Measurements from ENCODE around the gene MIGA2.
"Not testable (repeated sequence)": the region's sequence is repeated elsewhere in the genome, so short reads cannot be mapped to it uniquely, and the experiment has no call there.

The MIGA2 gene

GRCh38 chr9:129103595-129103965 is 67.2 kb downstream of the MIGA2 start:
- H3K4me3 Mint-ChIP-seq, result no peak overlapping the region
- no peaks in the 10 kb centered on the region for H3K4me1 Mint-ChIP-seq (ENCODE audit: low read depth)
- no peak overlapping the region for H3K27ac Mint-ChIP-seq
- no peaks in the 10 kb centered on the region for H3K9me3 Mint-ChIP-seq
- H3K36me3 Mint-ChIP-seq (ENCODE audit: low read depth), result no peaks in the 10 kb centered on the region
- no peaks in the 10 kb centered on the region for H3K27me3 Mint-ChIP-seq
- no peak for DNase-seq

GRCh38 chr9:129104051-129104450 is 67.6 kb downstream of the MIGA2 start:
- Mint-ChIP-seq H3K9me3 (no peaks in the 10 kb centered on the region), H3K27me3 (no peaks in the 10 kb centered on the region), H3K36me3 (ENCODE audit: low read depth) (no peaks in the 10 kb centered on the region), H3K4me3 (no peak overlapping the region), H3K4me1 (ENCODE audit: low read depth) (peaks cover 2% of the 10 kb centered on the region), H3K27ac (no peak overlapping the region)
- no peak for DNase-seq

GRCh38 chr9:129105857-129106694 is 69.7 kb downstream of the MIGA2 start:
- no peak for DNase-seq
- Mint-ChIP-seq H3K4me3 (no peak overlapping the region), H3K27me3 (no peaks in the 10 kb centered on the region), H3K4me1 (ENCODE audit: low read depth) (peaks cover 12% of the 10 kb centered on the region), H3K36me3 (ENCODE audit: low read depth) (peaks cover 3% of the 10 kb centered on the region), H3K27ac (no peak overlapping the region), H3K9me3 (no peaks in the 10 kb centered on the region)

- Mint-ChIP-seq H3K4me3 (no peak overlapping the region), H3K27ac (no peak overlapping the region), H3K27me3 (no peaks in the 10 kb centered on the region)
Observed at GRCh38 chr9:129107651-129108050, 71.2 kb downstream of the MIGA2 start.

GRCh38 chr9:129108083-129108804 is 71.8 kb downstream of the MIGA2 start:
- no peaks in the 10 kb centered on the region for H3K27me3 Mint-ChIP-seq
- peaks cover 24% of the 10 kb centered on the region for H3K4me1 Mint-ChIP-seq (ENCODE audit: low read depth)
- no peaks in the 10 kb centered on the region for H3K9me3 Mint-ChIP-seq
- H3K4me3 Mint-ChIP-seq, result no peak overlapping the region
- no peak overlapping the region for H3K27ac Mint-ChIP-seq
- peaks cover 13% of the 10 kb centered on the region for H3K36me3 Mint-ChIP-seq (ENCODE audit: low read depth)
- no peak for DNase-seq

More at GRCh38 chr9:129107651-129108050, 71.2 kb downstream of the MIGA2 start:
- no peak for DNase-seq
- H3K36me3 Mint-ChIP-seq (ENCODE audit: low read depth), result peaks cover 13% of the 10 kb centered on the region
- no peaks in the 10 kb centered on the region for H3K9me3 Mint-ChIP-seq
- H3K4me1 Mint-ChIP-seq (ENCODE audit: low read depth), result peaks cover 21% of the 10 kb centered on the region

- no peak for DNase-seq
- Mint-ChIP-seq H3K36me3 (ENCODE audit: low read depth) (peaks cover 15% of the 10 kb centered on the region), H3K9me3 (no peaks in the 10 kb centered on the region), H3K4me3 (peak overlapping the region; percentile 97), H3K4me1 (ENCODE audit: low read depth) (peaks cover 30% of the 10 kb centered on the region), H3K27ac (no peak overlapping the region), H3K27me3 (no peaks in the 10 kb centered on the region)
Observed at GRCh38 chr9:129108805-129109536, 72.5 kb downstream of the MIGA2 start.

GRCh38 chr9:129109537-129109903 is 73.1 kb downstream of the MIGA2 start:
- no peak overlapping the region for H3K27ac Mint-ChIP-seq
- no peak for DNase-seq
- no peaks in the 10 kb centered on the region for H3K27me3 Mint-ChIP-seq
- no peaks in the 10 kb centered on the region for H3K9me3 Mint-ChIP-seq
- H3K4me3 Mint-ChIP-seq, result peak overlapping the region; percentile 97
- H3K4me1 Mint-ChIP-seq (ENCODE audit: low read depth), result peaks cover 33% of the 10 kb centered on the region
- peaks cover 15% of the 10 kb centered on the region for H3K36me3 Mint-ChIP-seq (ENCODE audit: low read depth)

GRCh38 chr9:129109952-129110739 is 73.7 kb downstream of the MIGA2 start:
- H3K36me3 Mint-ChIP-seq (ENCODE audit: low read depth), result peaks cover 15% of the 10 kb centered on the region
- peak overlapping the region; percentile 97 for H3K4me3 Mint-ChIP-seq
- H3K27ac Mint-ChIP-seq, result no peak overlapping the region
- H3K9me3 Mint-ChIP-seq, result no peaks in the 10 kb centered on the region
- no peaks in the 10 kb centered on the region for H3K27me3 Mint-ChIP-seq
- peaks cover 39% of the 10 kb centered on the region for H3K4me1 Mint-ChIP-seq (ENCODE audit: low read depth)
- no peak for DNase-seq

GRCh38 chr9:129110740-129111527 is 74.5 kb downstream of the MIGA2 start, which contains the start of the genes CRAT and PTPA:
Gene CRAT (minus strand): TSS chr9:129110793. CDS start chr9:129110509, 284 bp downstream.
Gene PTPA (plus strand): TSS chr9:129111415. CDS start chr9:129111601, 186 bp downstream.
- DNase-seq, result peak; percentile 97
- peaks cover 15% of the 10 kb centered on the region for H3K36me3 Mint-ChIP-seq (ENCODE audit: low read depth)
- H3K4me3 Mint-ChIP-seq, result peak within 1 kb of the TSS; percentile 97
- H3K27ac Mint-ChIP-seq, result peak within 1 kb of the TSS; percentile 98
- H3K9me3 Mint-ChIP-seq, result no peaks in the 10 kb centered on the region
- H3K4me1 Mint-ChIP-seq (ENCODE audit: low read depth), result peaks cover 42% of the 10 kb centered on the region
- no peaks in the 10 kb centered on the region for H3K27me3 Mint-ChIP-seq

- H3K27ac Mint-ChIP-seq, result peak overlapping the region; percentile 98
- peak overlapping the region; percentile 97 for H3K4me3 Mint-ChIP-seq
- H3K9me3 Mint-ChIP-seq, result no peaks in the 10 kb centered on the region
- no peak for DNase-seq
- H3K27me3 Mint-ChIP-seq, result no peaks in the 10 kb centered on the region
- H3K4me1 Mint-ChIP-seq (ENCODE audit: low read depth), result peaks cover 42% of the 10 kb centered on the region
- H3K36me3 Mint-ChIP-seq (ENCODE audit: low read depth), result peaks cover 15% of the 10 kb centered on the region
Observed at GRCh38 chr9:129111528-129112151, 75.2 kb downstream of the MIGA2 start.

GRCh38 chr9:129112526-129112925 is 76.1 kb downstream of the MIGA2 start:
- H3K27ac Mint-ChIP-seq, result peak overlapping the region; percentile 98
- H3K36me3 Mint-ChIP-seq (ENCODE audit: low read depth), result peaks cover 15% of the 10 kb centered on the region
- H3K4me3 Mint-ChIP-seq, result peak overlapping the region; percentile 97
- H3K4me1 Mint-ChIP-seq (ENCODE audit: low read depth), result peaks cover 42% of the 10 kb centered on the region
- H3K27me3 Mint-ChIP-seq, DNase-seq, H3K9me3 Mint-ChIP-seq: not testable (repeated sequence)

- peaks cover 15% of the 10 kb centered on the region for H3K36me3 Mint-ChIP-seq (ENCODE audit: low read depth)
- H3K4me1 Mint-ChIP-seq (ENCODE audit: low read depth), result peaks cover 42% of the 10 kb centered on the region
- no peaks in the 10 kb centered on the region for H3K9me3 Mint-ChIP-seq
- no peaks in the 10 kb centered on the region for H3K27me3 Mint-ChIP-seq
- no peak overlapping the region for H3K27ac Mint-ChIP-seq
- no peak overlapping the region for H3K4me3 Mint-ChIP-seq
- DNase-seq, result no peak
Observed at GRCh38 chr9:129113645-129114304, 77.3 kb downstream of the MIGA2 start.

Data from activated T-cell treated with anti-CD3 and anti-CD28 coated beads, Interleukin-2, amount 50 U/mL, for 24 hours (primary cell).